ENCODE results near the gene PCDH18.

- no peak for TF ChIP-seq POLR2A (IDR thresholded peaks at IDR 0.05)
- no peak for TF ChIP-seq CTCF (IDR thresholded peaks at IDR 0.05)
These were observed 11.2 kb downstream of the PCDH18 start for GRCh38 chr4:137521053-137521452.

Measured in tibial nerve (tissue), 3 donors.